KOPT-K1 (cell line): Measurements from ENCODE around the gene FOXO6.
"Not testable (repeated sequence)": the region's sequence is repeated elsewhere in the genome, so short reads cannot be mapped to it uniquely, and the experiment has no call there.

Experiments used
- H3K27ac ChIP-seq: fragments of 200-600 bp; sonication (generic); 2 replicates; pipeline ENCODE4 v1.5.1; 2016; ENCODE audit warnings: antibody characterized with exemption, mild to moderate bottlenecking, low read depth, low read length; ENCODE audit not compliant: poor library complexity, severe bottlenecking
- H3K36me3 ChIP-seq: fragments of 200-600 bp; sonication (generic); 2 replicates; pipeline ENCODE4 v1.5.1; 2017; ENCODE audit warnings: antibody characterized with exemption, mild to moderate bottlenecking, low read length, moderate library complexity; ENCODE audit not compliant: insufficient read depth
- H3K9me3 ChIP-seq: fragments of 200-600 bp; sonication (generic); 2 replicates; pipeline ENCODE4 v1.5.1; 2017; ENCODE audit warnings: antibody characterized with exemption, low read length, mild to moderate bottlenecking; ENCODE audit not compliant: insufficient read depth, poor library complexity, severe bottlenecking

Gene FOXO6

GRCh38 chr1:41323243-41323642, 38.0 kb upstream of the FOXO6 start:
- Histone ChIP-seq H3K27ac (no peak overlapping the region), H3K9me3 (no peaks in the 10 kb centered on the region), H3K36me3 (no peaks in the 10 kb centered on the region)

GRCh38 chr1:41325801-41326200, 35.4 kb upstream of the FOXO6 start:
- H3K36me3 ChIP-seq = no peaks in the 10 kb centered on the region
- no peaks in the 10 kb centered on the region for H3K9me3 ChIP-seq
- H3K27ac ChIP-seq = no peak overlapping the region

- Histone ChIP-seq H3K27ac (no peak overlapping the region), H3K9me3 (no peaks in the 10 kb centered on the region), H3K36me3 (no peaks in the 10 kb centered on the region)
Measured at GRCh38 chr1:41327383-41327999, 33.7 kb upstream of the FOXO6 start.

GRCh38 chr1:41328001-41328615, 33.1 kb upstream of the FOXO6 start:
- Histone ChIP-seq H3K9me3 (no peaks in the 10 kb centered on the region), H3K27ac (no peak overlapping the region), H3K36me3 (no peaks in the 10 kb centered on the region)

- Histone ChIP-seq H3K9me3 (no peaks in the 10 kb centered on the region), H3K36me3 (no peaks in the 10 kb centered on the region), H3K27ac (no peak overlapping the region)
Measured at GRCh38 chr1:41328780-41329640, 32.2 kb upstream of the FOXO6 start.

- Histone ChIP-seq H3K27ac (no peak overlapping the region), H3K36me3 (no peaks in the 10 kb centered on the region)
Measured at GRCh38 chr1:41329662-41330587, 31.3 kb upstream of the FOXO6 start.

GRCh38 chr1:41330588-41331545, 30.4 kb upstream of the FOXO6 start:
- Histone ChIP-seq H3K27ac (no peak overlapping the region), H3K36me3 (no peaks in the 10 kb centered on the region), H3K9me3 (no peaks in the 10 kb centered on the region)

More at GRCh38 chr1:41329662-41330587, 31.3 kb upstream of the FOXO6 start:
- H3K9me3 ChIP-seq = no peaks in the 10 kb centered on the region

- Histone ChIP-seq H3K9me3 (no peaks in the 10 kb centered on the region), H3K27ac (no peak overlapping the region), H3K36me3 (no peaks in the 10 kb centered on the region)
Measured at GRCh38 chr1:41331546-41331917, 29.7 kb upstream of the FOXO6 start.

GRCh38 chr1:41332161-41332560, 29.1 kb upstream of the FOXO6 start:
- not testable (repeated sequence) for H3K9me3 ChIP-seq, H3K36me3 ChIP-seq, H3K27ac ChIP-seq

GRCh38 chr1:41333146-41333784, 28.0 kb upstream of the FOXO6 start:
- Histone ChIP-seq H3K36me3 (no peaks in the 10 kb centered on the region), H3K9me3 (no peaks in the 10 kb centered on the region), H3K27ac (no peak overlapping the region)

- H3K27ac ChIP-seq = no peak overlapping the region
- H3K36me3 ChIP-seq = no peaks in the 10 kb centered on the region
- peaks cover 3% of the 10 kb centered on the region for H3K9me3 ChIP-seq
Measured at GRCh38 chr1:41338820-41339219, 22.4 kb upstream of the FOXO6 start.

GRCh38 chr1:41340655-41341364, 20.4 kb upstream of the FOXO6 start:
- H3K9me3 ChIP-seq = peaks cover 3% of the 10 kb centered on the region
- H3K27ac ChIP-seq = no peak overlapping the region
- H3K36me3 ChIP-seq = no peaks in the 10 kb centered on the region

GRCh38 chr1:41341365-41341683, 19.9 kb upstream of the FOXO6 start:
- H3K9me3 ChIP-seq = peaks cover 3% of the 10 kb centered on the region
- no peak overlapping the region for H3K27ac ChIP-seq
- H3K36me3 ChIP-seq = no peaks in the 10 kb centered on the region
